Breast epithelium (tissue), 3 donors: Measurements from ENCODE around the gene RGS3.

Experiments used
- POLR2A ChIP-seq: fragments of 450-650 bp; IDR thresholded peaks from one replicate; pipeline ENCODE4 v1.6.1; 2016; ENCODE audit warnings: antibody characterized with exemption, mild to moderate bottlenecking, moderate library complexity
- POLR2AphosphoS5 ChIP-seq, 3 donors: sonication (generic); formaldehyde crosslinking; IDR thresholded peaks; one replicate each; pipeline ENCODE4 v1.6.1; 2017; ENCODE audit warnings: antibody characterized with exemption in 3 of 3
- TF ChIP-seq, protein P1 (sequence below), 3 donors: fragments of 450-650 bp; IDR thresholded peaks; one replicate each; pipeline ENCODE4 v1.5.1; 2016 to 2017; ENCODE audit warnings: antibody characterized with exemption in 3 of 3, mild to moderate bottlenecking in 3 of 3, moderate library complexity in 3 of 3

DNA sequence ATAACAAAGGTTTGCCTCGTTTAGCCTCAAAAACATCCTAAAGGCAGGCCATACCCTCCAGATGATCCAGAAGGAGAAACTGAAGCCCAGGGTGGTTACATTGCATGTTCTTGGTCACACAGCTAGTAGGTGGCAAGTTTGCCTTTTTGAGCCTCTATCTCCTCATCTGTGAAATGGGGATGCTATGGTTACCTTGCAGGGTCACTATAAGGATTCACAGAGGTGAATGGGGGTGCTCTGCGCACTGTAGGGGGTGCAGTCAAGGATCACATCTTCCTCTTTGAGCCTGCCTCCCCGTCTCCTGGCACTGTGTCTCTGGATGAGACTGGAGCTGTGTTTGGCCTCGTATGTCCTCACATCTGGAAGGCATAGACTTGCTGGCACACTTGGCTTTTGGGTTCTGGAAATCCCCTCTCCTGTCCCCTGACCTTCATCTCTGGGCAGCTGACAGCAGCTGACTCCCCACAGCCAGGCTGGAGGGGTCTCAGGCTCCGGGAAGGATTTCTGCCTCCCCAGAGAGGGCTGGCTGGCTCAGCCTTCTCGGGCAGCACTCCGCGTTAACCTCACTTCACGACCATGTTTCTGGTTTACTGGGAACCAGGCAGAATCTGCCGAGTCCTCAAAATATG is 167.7 kb downstream of the RGS3 start:
- TF ChIP-seq, protein P1, sequence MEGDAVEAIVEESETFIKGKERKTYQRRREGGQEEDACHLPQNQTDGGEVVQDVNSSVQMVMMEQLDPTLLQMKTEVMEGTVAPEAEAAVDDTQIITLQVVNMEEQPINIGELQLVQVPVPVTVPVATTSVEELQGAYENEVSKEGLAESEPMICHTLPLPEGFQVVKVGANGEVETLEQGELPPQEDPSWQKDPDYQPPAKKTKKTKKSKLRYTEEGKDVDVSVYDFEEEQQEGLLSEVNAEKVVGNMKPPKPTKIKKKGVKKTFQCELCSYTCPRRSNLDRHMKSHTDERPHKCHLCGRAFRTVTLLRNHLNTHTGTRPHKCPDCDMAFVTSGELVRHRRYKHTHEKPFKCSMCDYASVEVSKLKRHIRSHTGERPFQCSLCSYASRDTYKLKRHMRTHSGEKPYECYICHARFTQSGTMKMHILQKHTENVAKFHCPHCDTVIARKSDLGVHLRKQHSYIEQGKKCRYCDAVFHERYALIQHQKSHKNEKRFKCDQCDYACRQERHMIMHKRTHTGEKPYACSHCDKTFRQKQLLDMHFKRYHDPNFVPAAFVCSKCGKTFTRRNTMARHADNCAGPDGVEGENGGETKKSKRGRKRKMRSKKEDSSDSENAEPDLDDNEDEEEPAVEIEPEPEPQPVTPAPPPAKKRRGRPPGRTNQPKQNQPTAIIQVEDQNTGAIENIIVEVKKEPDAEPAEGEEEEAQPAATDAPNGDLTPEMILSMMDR (IDR thresholded peaks at IDR 0.05): no peak
- no peak for TF ChIP-seq POLR2AphosphoS5 (IDR thresholded peaks at IDR 0.05)
- no peak for TF ChIP-seq POLR2A
